NOMO-1 (cell line): ENCODE results near the gene ALDH1B1.

Experiments
- DNase-seq, 2 experiments: peaks; one replicate each; lab custom pipeline; 2025; ENCODE audit not compliant: unreplicated experiment in 2 of 2; lab: John Stamatoyannopoulos, UW

ALDH1B1 gene

DNA sequence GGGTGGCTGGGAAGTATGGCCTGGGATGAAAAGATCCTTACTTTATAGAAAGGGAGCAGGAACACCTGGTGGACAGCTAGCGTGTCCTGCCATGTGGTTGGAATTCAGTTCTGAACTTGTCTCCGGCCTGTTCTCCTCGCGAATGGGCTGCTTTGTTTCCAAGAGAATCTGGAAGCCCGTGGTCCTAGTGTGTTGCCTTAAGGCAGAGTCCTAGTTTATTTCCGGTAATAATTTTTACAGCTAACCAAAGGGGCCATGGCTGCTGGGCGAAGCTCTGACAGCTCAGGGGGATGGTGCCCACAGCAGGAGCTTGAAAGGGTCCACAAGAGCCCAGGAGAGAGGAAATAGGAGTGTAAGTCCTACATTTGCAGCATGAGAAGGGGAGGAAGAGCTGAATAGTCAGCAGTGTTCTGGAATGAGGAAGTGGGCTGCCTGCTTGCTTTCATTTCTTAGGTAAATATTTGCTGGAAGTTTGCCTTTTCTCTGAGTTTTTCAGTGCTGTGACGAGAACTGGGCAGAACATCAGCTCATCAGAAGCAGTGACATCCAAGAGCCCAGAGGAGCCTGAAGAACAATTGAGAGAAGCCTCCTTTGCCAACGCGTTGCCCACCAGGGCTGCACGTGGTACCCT lies 44.8 kb downstream of the ALDH1B1 start:
- no peak for DNase-seq

GRCh38 chr9:38439291-38439915 lies 46.9 kb downstream of the ALDH1B1 start:
- DNase-seq: no peak

DNA sequence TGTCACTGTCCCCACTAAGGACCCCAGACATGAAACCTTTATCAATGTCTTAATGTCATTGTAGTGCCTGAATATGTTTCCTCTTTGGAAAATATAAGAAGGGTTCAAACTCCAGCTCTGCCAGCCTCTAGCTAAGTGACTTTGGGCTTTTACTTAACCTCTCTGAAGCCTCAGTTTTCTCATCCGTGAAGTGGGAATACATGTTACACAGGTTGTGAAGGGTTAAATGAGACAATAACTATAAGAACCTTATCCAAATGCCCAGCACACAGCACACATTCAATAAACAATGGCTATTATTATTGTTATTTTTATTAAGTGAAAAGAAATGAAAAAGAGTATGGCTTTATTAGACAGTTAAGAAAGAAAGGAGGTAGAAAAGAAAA lies 47.4 kb downstream of the ALDH1B1 start:
- DNase-seq: no peak

DNA sequence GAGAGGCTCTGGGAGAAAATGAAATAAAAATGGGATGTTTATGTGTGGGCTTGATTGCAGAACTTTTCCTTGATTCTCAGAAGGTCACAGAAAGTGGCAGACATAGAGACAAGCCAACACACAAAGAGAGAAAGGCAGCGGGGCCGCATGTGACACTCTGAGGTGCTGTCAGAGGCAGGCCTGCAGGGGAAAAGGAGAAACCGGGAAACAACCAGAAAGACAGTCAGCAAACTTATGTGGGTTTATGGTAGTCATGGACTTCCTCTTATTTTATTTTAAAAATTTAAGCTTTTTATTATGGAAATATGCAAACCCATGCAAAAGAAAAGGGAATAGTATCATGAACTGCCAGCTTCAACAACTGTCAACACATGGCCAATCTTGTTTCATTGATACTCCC lies 48.0 kb downstream of the ALDH1B1 start:
- DNase-seq: no peak

- no peak for DNase-seq
Observed at GRCh38 chr9:38441347-38442085, 49.0 kb downstream of the ALDH1B1 start.

- DNase-seq: no peak
Observed at GRCh38 chr9:38442473-38443096, 50.1 kb downstream of the ALDH1B1 start.

GRCh38 chr9:38443181-38443580 lies 50.7 kb downstream of the ALDH1B1 start:
- DNase-seq: no peak

DNA sequence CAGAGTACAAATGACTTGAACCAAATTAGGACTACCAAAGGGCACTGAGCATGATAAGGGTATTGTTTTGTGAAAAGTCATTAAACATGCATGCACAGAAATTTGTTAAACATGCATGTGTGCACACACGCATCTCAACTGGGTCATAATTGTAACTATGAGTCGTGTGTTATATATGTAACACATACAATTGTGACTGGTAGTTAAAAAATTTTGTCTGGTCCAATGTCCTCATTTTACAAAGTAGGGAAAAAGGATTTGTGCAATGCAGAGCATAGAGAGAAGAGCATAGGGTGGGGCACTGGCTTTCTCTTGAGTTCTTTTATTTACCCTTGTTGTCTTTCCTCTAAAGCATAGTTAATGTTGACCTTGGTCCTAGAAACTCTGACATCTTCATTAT lies 51.1 kb downstream of the ALDH1B1 start:
- no peak for DNase-seq

GRCh38 chr9:38445154-38446043 lies 52.9 kb downstream of the ALDH1B1 start:
- no peak for DNase-seq

- no peak for DNase-seq
Observed at GRCh38 chr9:38447703-38448102, 55.2 kb downstream of the ALDH1B1 start.
